Kidney epithelial cell (primary cell): Measurements from ENCODE around the gene ATP6V0D1. TPM values are rescaled to one million over a fixed set of nuclear protein-coding genes. Genes with fewer than 3 reads are reported as not detected.

Source experiments
- DNase-seq: peaks from one replicate; pipeline ENCODE4 v3.0.0-alpha.2; 2010; ENCODE audit warnings: low read depth
- H3K27me3 ChIP-seq: 2 replicates; pipeline ENCODE4 v1.6.0; 2011; ENCODE audit warnings: low read length; ENCODE audit not compliant: control insufficient read depth, insufficient read depth
- H3K36me3 ChIP-seq: 2 replicates; pipeline ENCODE4 v1.5.1; 2011; ENCODE audit warnings: low read length; ENCODE audit not compliant: control insufficient read depth, insufficient read depth
- H3K4me3 ChIP-seq: 2 replicates; pipeline ENCODE4 v1.5.1; 2011; ENCODE audit warnings: low read depth, mild to moderate bottlenecking, control low read depth, low read length
- total RNA-seq: library from RNA; depleted of rRNA; stranded (reverse); fragments of >200 nt; gene quantifications from 2 replicates; pipeline ENCODE4 v1.2.3, GENCODE V29; 2015
- TF ChIP-seq, protein P1 (sequence below): IDR thresholded peaks from 2 replicates; pipeline ENCODE4 v1.5.1; 2011; ENCODE audit warnings: mild to moderate bottlenecking, moderate library complexity, low read length, control low read depth, inconsistent platforms; ENCODE audit not compliant: insufficient read depth, poor library complexity, severe bottlenecking

Gene ATP6V0D1
- total RNA-seq, 1 donor from 2014 or later: 157 TPM

DNA sequence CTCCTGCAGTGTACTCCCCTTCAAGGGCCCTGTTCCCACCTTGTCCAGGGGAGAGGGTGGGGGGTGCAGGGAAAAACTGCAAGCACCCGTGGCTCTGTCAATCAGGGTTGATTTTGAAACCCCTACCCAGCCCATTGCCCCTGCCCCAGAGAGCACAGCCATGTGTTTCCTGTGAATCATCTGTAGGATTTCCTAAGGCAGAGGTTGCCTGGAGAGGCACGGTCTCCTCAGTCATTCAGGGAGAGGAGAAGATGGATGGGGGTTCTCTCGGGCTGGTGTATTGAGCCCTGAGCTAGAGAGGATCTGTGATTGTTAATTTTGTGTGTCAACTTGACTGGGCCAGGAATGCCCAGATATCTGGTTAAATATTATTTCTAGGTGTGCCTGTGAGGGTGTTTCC is 5.8 kb upstream of the ATP6V0D1 start:
- Histone ChIP-seq H3K4me3 (no peak overlapping the region), H3K27me3 (no peaks in the 10 kb centered on the region), H3K36me3 (no peaks in the 10 kb centered on the region)
- DNase-seq: no peak
- TF ChIP-seq, protein P1, sequence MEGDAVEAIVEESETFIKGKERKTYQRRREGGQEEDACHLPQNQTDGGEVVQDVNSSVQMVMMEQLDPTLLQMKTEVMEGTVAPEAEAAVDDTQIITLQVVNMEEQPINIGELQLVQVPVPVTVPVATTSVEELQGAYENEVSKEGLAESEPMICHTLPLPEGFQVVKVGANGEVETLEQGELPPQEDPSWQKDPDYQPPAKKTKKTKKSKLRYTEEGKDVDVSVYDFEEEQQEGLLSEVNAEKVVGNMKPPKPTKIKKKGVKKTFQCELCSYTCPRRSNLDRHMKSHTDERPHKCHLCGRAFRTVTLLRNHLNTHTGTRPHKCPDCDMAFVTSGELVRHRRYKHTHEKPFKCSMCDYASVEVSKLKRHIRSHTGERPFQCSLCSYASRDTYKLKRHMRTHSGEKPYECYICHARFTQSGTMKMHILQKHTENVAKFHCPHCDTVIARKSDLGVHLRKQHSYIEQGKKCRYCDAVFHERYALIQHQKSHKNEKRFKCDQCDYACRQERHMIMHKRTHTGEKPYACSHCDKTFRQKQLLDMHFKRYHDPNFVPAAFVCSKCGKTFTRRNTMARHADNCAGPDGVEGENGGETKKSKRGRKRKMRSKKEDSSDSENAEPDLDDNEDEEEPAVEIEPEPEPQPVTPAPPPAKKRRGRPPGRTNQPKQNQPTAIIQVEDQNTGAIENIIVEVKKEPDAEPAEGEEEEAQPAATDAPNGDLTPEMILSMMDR: no peak

- Histone ChIP-seq H3K36me3 (no peaks in the 10 kb centered on the region), H3K27me3 (no peaks in the 10 kb centered on the region), H3K4me3 (no peak overlapping the region)
- DNase-seq: no peak
- TF ChIP-seq, protein P1: no peak
Observed at GRCh38 chr16:67483731-67484525, 3.0 kb upstream of the ATP6V0D1 start.

DNA sequence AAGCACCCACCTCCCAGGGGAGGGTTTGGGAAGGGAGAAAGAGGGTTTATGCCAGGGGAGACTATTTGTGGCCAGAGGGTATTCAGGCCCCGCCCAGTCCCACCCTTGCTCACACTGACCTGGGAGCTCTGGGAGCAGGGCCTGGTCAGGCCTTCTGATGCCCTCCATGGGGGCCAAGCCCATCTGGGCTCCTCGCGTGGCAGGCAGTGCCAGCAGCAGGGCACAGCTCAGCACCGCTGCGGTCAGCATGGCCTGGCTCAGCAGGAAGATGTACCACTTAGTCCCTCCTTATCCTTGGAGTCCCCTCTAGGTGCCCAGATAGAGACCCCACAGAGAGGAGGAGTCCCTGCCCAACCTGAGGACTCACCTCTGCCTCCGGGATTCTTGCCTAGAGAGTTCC is 2.2 kb upstream of the ATP6V0D1 start, which contains the start of gene AGRP:
TSS of gene AGRP (minus strand) at position 398 of the 400 bp plus-strand sequence. CDS start at position 249, 149 bp downstream.
- H3K27me3 ChIP-seq: no peaks in the 10 kb centered on the region
- no peaks in the 10 kb centered on the region for H3K36me3 ChIP-seq
- TF ChIP-seq, protein P1: no peak
- DNase-seq: no peak
- no peak within 1 kb of the TSS for H3K4me3 ChIP-seq

GRCh38 chr16:67482233-67482924 is 1.4 kb upstream of the ATP6V0D1 start:
- TF ChIP-seq, protein P1: no peak
- Histone ChIP-seq H3K36me3 (no peaks in the 10 kb centered on the region), H3K4me3 (peak overlapping the region; percentile 43), H3K27me3 (no peaks in the 10 kb centered on the region)
- no peak for DNase-seq

GRCh38 chr16:67481561-67482232 is 740 bp upstream of the ATP6V0D1 start:
- Histone ChIP-seq H3K4me3 (peak overlapping the region; percentile 43), H3K27me3 (no peaks in the 10 kb centered on the region), H3K36me3 (no peaks in the 10 kb centered on the region)
- DNase-seq: no peak
- TF ChIP-seq, protein P1: no peak
